ENCODE data around the gene ASPG. TPM values are rescaled to one million over a fixed set of nuclear protein-coding genes. Genes with fewer than 3 reads are reported as not detected.

Gene ASPG
- total RNA-seq, 2 donors from 2014 or later, result 0.14 to 0.35 TPM

GRCh38 chr14:104040539-104040938 is 45.0 kb upstream of the ASPG start:
- Histone ChIP-seq H3K36me3 (no peaks in the 10 kb centered on the region), H3K4me1 (ENCODE audit: control insufficient read depth in 1 of 2, low read depth in 2 of 2) (no peaks in the 10 kb centered on the region), H3K9me3 (no peaks in the 10 kb centered on the region), H3K4me3 (no peak overlapping the region), H3K27me3 (replicated peaks; ENCODE audit: insufficient read depth) (no peaks in the 10 kb centered on the region), H3K27ac (no peak overlapping the region)
- ATAC-seq (ENCODE audit: insufficient number of reproducible peaks, low FRiP score, low read depth) (no peak), DNase-seq (ENCODE audit: low spot score) (no peak)
- no peak for TF ChIP-seq CTCF (IDR thresholded peaks at IDR 0.05)

- H3K36me3 ChIP-seq, result no peaks in the 10 kb centered on the region
- H3K9me3 ChIP-seq, result no peaks in the 10 kb centered on the region
- H3K4me3 ChIP-seq, result no peak overlapping the region
- DNase-seq (ENCODE audit: low spot score) (no peak), ATAC-seq (ENCODE audit: insufficient number of reproducible peaks, low FRiP score, low read depth) (no peak)
- H3K4me1 ChIP-seq (ENCODE audit: control insufficient read depth in 1 of 2, low read depth in 2 of 2), result no peaks in the 10 kb centered on the region
- no peak overlapping the region for H3K27ac ChIP-seq
- TF ChIP-seq CTCF (IDR thresholded peaks at IDR 0.05), result no peak
- no peaks in the 10 kb centered on the region for H3K27me3 ChIP-seq (replicated peaks; ENCODE audit: insufficient read depth)
These were observed 43.9 kb upstream of the ASPG start for GRCh38 chr14:104041430-104042104.

DNA sequence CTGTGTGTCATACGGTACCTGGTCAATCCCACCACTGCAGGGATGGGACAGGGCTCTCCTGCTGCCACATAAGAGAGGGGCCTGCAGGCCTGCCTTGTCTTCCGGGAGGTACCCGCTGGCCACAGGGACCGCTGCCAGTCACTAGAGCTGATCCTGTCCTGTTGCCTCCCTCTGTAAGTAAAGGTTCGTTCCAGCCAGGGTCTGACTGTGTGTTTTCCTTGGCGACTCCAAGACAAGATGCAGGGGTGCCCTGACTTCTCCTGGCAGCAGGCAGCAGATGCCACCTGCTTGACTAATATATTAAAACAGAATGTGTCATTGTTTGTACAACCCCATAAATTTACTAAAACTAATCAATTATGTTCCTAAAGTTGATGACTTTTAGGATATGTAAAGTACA is 41.5 kb upstream of the ASPG start:
- no peak for ATAC-seq (ENCODE audit: insufficient number of reproducible peaks, low FRiP score, low read depth)
- no peaks in the 10 kb centered on the region for H3K9me3 ChIP-seq

GRCh38 chr14:104047761-104048160 is 37.7 kb upstream of the ASPG start:
- ATAC-seq (ENCODE audit: insufficient number of reproducible peaks, low FRiP score, low read depth) (no peak), DNase-seq (ENCODE audit: low spot score) (no peak)
- no peaks in the 10 kb centered on the region for H3K27me3 ChIP-seq (replicated peaks; ENCODE audit: insufficient read depth)
- H3K4me3 ChIP-seq, result no peak overlapping the region
- TF ChIP-seq CTCF (IDR thresholded peaks at IDR 0.05), result no peak
- no peaks in the 10 kb centered on the region for H3K4me1 ChIP-seq (ENCODE audit: control insufficient read depth in 1 of 2, low read depth in 2 of 2)
- no peaks in the 10 kb centered on the region for H3K36me3 ChIP-seq
- H3K27ac ChIP-seq, result no peak overlapping the region
- H3K9me3 ChIP-seq, result no peaks in the 10 kb centered on the region

More for the DNA sequence above, 41.5 kb upstream of the ASPG start:
- H3K36me3 ChIP-seq, result no peaks in the 10 kb centered on the region
- H3K4me3 ChIP-seq, result no peak overlapping the region
- no peak for TF ChIP-seq CTCF (IDR thresholded peaks at IDR 0.05)
- no peak for DNase-seq (ENCODE audit: low spot score)
- H3K4me1 ChIP-seq (ENCODE audit: control insufficient read depth in 1 of 2, low read depth in 2 of 2), result no peaks in the 10 kb centered on the region
- no peak overlapping the region for H3K27ac ChIP-seq
- no peaks in the 10 kb centered on the region for H3K27me3 ChIP-seq (replicated peaks; ENCODE audit: insufficient read depth)

- no peak for DNase-seq (ENCODE audit: low spot score)
- no peak for TF ChIP-seq CTCF (IDR thresholded peaks at IDR 0.05)
- ATAC-seq (ENCODE audit: insufficient number of reproducible peaks, low FRiP score, low read depth), result no peak
- Histone ChIP-seq H3K9me3 (no peaks in the 10 kb centered on the region), H3K27ac (no peak overlapping the region), H3K36me3 (no peaks in the 10 kb centered on the region), H3K4me3 (no peak overlapping the region), H3K27me3 (replicated peaks; ENCODE audit: insufficient read depth) (no peaks in the 10 kb centered on the region), H3K4me1 (ENCODE audit: control insufficient read depth in 1 of 2, low read depth in 2 of 2) (no peaks in the 10 kb centered on the region)
These were observed 36.6 kb upstream of the ASPG start for GRCh38 chr14:104048758-104049507.

All from thoracic aorta (tissue), 2 donors.